ENCODE results near the gene RAPGEF6. TPM values are rescaled to one million over a fixed set of nuclear protein-coding genes. Genes with fewer than 3 reads are reported as not detected.
"Not testable (repeated sequence)": the region's sequence is repeated elsewhere in the genome, so short reads cannot be mapped to it uniquely, and the experiment has no call there.

RAPGEF6 gene
- total RNA-seq, 3 donors from 2014 or later: 23.6 to 26.8 (median 26.6) TPM

GRCh38 chr5:131607903-131608540 lies 27.0 kb downstream of the RAPGEF6 start:
- DNase-seq: no peak
- Mint-ChIP-seq H3K36me3 (ENCODE audit: insufficient read depth) (peaks cover 11% of the 10 kb centered on the region), H3K9me3 (no peaks in the 10 kb centered on the region), H3K27me3 (ENCODE audit: low read depth) (no peaks in the 10 kb centered on the region), H3K4me3 (no peak overlapping the region), H3K4me1 (ENCODE audit: low read depth) (peaks cover 53% of the 10 kb centered on the region)
- ATAC-seq: no peak

GRCh38 chr5:131607418-131607817 lies 27.6 kb downstream of the RAPGEF6 start:
- peaks cover 11% of the 10 kb centered on the region for H3K36me3 Mint-ChIP-seq (ENCODE audit: insufficient read depth)
- DNase-seq (no peak), ATAC-seq (no peak)
- H3K4me3 Mint-ChIP-seq: no peak overlapping the region
- H3K4me1 Mint-ChIP-seq (ENCODE audit: low read depth): peaks cover 51% of the 10 kb centered on the region
- H3K9me3 Mint-ChIP-seq: no peaks in the 10 kb centered on the region
- H3K27me3 Mint-ChIP-seq (ENCODE audit: low read depth): no peaks in the 10 kb centered on the region

- Mint-ChIP-seq H3K36me3 (ENCODE audit: insufficient read depth) (peaks cover 16% of the 10 kb centered on the region), H3K4me1 (ENCODE audit: low read depth) (peaks cover 45% of the 10 kb centered on the region), H3K27me3 (ENCODE audit: low read depth) (no peaks in the 10 kb centered on the region), H3K4me3 (no peak overlapping the region), H3K9me3 (no peaks in the 10 kb centered on the region)
- DNase-seq (no peak), ATAC-seq (no peak)
These were observed 29.9 kb downstream of the RAPGEF6 start for GRCh38 chr5:131605086-131605485.

- Mint-ChIP-seq H3K36me3 (ENCODE audit: insufficient read depth) (peaks cover 24% of the 10 kb centered on the region), H3K4me3 (peak overlapping the region; percentile 72), H3K27me3 (ENCODE audit: low read depth) (no peaks in the 10 kb centered on the region), H3K9me3 (no peaks in the 10 kb centered on the region), H3K4me1 (ENCODE audit: low read depth) (peaks cover 63% of the 10 kb centered on the region)
- peak; percentile 81 to 82 for ATAC-seq
- peak; percentile 21 for DNase-seq
These were observed 39.7 kb downstream of the RAPGEF6 start for GRCh38 chr5:131595088-131596033.

GRCh38 chr5:131593921-131594320 lies 41.1 kb downstream of the RAPGEF6 start:
- DNase-seq (no peak), ATAC-seq (no peak)
- peaks cover 65% of the 10 kb centered on the region for H3K4me1 Mint-ChIP-seq (ENCODE audit: low read depth)
- H3K4me3 Mint-ChIP-seq: no peak overlapping the region
- H3K27me3 Mint-ChIP-seq (ENCODE audit: low read depth): no peaks in the 10 kb centered on the region
- peaks cover 21% of the 10 kb centered on the region for H3K36me3 Mint-ChIP-seq (ENCODE audit: insufficient read depth)
- no peaks in the 10 kb centered on the region for H3K9me3 Mint-ChIP-seq

GRCh38 chr5:131593436-131593835 lies 41.6 kb downstream of the RAPGEF6 start:
- peaks cover 60% of the 10 kb centered on the region for H3K4me1 Mint-ChIP-seq (ENCODE audit: low read depth)
- DNase-seq; H3K4me3 Mint-ChIP-seq; H3K27me3 Mint-ChIP-seq (ENCODE audit: low read depth); H3K9me3 Mint-ChIP-seq; ATAC-seq: not testable (repeated sequence)
- H3K36me3 Mint-ChIP-seq (ENCODE audit: insufficient read depth): peaks cover 19% of the 10 kb centered on the region

DNA sequence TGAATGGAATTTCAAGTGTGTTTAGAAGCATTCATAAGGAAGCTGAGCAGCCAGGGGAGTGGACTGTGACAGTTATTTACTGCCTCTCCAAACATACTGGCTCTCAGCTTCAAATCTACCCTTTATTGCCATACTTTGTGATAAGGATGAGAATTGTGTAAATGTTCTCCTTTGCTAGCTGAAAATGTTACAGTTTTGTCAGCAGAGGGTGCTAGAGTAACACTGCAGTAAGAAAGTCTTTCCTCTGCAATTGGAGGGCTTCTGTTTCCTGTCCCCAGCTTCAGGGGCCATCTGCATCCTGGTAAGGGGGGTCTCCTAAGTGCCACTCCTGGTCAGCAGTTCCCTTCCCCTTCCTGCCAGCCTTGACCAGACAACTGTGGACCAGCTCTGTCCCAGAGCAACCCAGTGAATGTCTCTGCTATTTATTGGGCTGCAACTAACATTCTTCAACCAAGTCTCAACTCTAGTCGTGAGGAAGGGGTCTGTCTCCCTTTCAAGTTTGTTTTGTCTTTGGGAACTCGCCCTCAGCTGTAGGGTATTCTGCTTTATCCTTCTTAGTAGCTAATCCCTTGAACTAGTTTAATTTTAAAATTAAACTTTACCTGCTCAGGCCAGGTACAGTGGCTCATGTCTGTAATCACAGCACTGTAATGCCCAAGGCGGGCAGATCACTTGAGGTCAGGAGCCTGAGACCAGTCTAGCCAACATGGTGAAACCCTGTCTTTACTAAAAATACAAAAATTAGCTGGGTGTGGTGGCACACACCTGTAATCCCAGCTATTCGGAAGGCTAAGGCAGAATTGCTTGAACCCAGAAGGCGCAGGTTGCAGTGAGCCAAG lies 45.3 kb downstream of the RAPGEF6 start:
- no peaks in the 10 kb centered on the region for H3K9me3 Mint-ChIP-seq
- peak; percentile 58 to 59 for ATAC-seq
- no peak overlapping the region for H3K4me3 Mint-ChIP-seq
- peaks cover 11% of the 10 kb centered on the region for H3K36me3 Mint-ChIP-seq (ENCODE audit: insufficient read depth)
- H3K4me1 Mint-ChIP-seq (ENCODE audit: low read depth): peaks cover 39% of the 10 kb centered on the region
- no peaks in the 10 kb centered on the region for H3K27me3 Mint-ChIP-seq (ENCODE audit: low read depth)
- no peak for DNase-seq

GRCh38 chr5:131587541-131587940 lies 47.5 kb downstream of the RAPGEF6 start:
- H3K4me1 Mint-ChIP-seq (ENCODE audit: low read depth): peaks cover 37% of the 10 kb centered on the region
- H3K27me3 Mint-ChIP-seq (ENCODE audit: low read depth): no peaks in the 10 kb centered on the region
- ATAC-seq (no peak), DNase-seq (no peak)
- no peaks in the 10 kb centered on the region for H3K9me3 Mint-ChIP-seq
- H3K4me3 Mint-ChIP-seq: no peak overlapping the region
- peaks cover 9% of the 10 kb centered on the region for H3K36me3 Mint-ChIP-seq (ENCODE audit: insufficient read depth)

- Mint-ChIP-seq H3K4me3 (no peak overlapping the region), H3K9me3 (no peaks in the 10 kb centered on the region), H3K27me3 (ENCODE audit: low read depth) (no peaks in the 10 kb centered on the region), H3K4me1 (ENCODE audit: low read depth) (peaks cover 50% of the 10 kb centered on the region), H3K36me3 (ENCODE audit: insufficient read depth) (peaks cover 34% of the 10 kb centered on the region)
- DNase-seq (no peak), ATAC-seq (no peak)
These were observed 53.3 kb downstream of the RAPGEF6 start for GRCh38 chr5:131581702-131582101.

DNA sequence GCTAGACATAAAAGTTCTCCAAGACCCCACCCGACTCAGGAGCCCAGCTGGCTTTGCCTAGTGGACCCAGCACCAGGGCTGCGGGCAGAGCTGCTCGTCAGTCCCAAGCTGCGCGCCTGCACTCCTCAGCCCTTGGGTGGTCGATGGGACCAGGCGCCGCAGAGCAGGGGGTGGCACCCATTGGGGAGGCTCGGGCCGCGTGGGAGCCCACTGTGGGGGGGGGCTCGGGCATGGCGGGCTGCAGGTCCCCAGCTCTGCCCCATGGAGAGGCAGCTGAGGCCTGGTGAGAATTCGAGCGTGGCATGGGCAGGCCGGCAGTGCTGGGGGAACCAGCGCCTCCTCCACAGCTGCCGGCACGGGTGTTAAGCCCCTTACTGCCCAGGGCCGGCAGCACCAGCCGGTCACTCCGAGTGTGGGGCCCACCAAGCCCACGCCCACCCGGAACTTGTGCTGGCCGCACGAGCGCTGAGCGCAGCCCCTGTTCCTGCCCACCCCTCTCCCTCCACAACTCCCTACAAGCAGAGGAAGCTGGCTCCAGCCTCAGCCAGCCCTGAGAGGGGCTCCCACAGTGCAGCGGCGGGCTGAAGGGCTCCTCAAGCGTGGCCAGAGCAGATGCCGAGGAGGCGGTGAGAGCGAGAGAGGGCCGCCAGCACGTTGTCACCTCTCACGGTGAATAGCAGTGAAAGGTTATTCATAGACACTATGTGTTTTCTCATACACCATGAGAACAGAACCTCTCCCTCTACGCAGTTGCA lies 54.9 kb downstream of the RAPGEF6 start:
- ATAC-seq (no peak), DNase-seq (no peak)
- Mint-ChIP-seq H3K36me3 (ENCODE audit: insufficient read depth) (peaks cover 33% of the 10 kb centered on the region), H3K27me3 (ENCODE audit: low read depth) (no peaks in the 10 kb centered on the region), H3K4me1 (ENCODE audit: low read depth) (peaks cover 45% of the 10 kb centered on the region), H3K4me3 (no peak overlapping the region), H3K9me3 (no peaks in the 10 kb centered on the region)

GRCh38 chr5:131575660-131576227 lies 59.3 kb downstream of the RAPGEF6 start:
- Mint-ChIP-seq H3K4me3 (no peak overlapping the region), H3K36me3 (ENCODE audit: insufficient read depth) (peaks cover 26% of the 10 kb centered on the region), H3K9me3 (peaks cover 11% of the 10 kb centered on the region), H3K27me3 (ENCODE audit: low read depth) (no peaks in the 10 kb centered on the region), H3K4me1 (ENCODE audit: low read depth) (peaks cover 29% of the 10 kb centered on the region)
- ATAC-seq (no peak), DNase-seq (no peak)

DNA sequence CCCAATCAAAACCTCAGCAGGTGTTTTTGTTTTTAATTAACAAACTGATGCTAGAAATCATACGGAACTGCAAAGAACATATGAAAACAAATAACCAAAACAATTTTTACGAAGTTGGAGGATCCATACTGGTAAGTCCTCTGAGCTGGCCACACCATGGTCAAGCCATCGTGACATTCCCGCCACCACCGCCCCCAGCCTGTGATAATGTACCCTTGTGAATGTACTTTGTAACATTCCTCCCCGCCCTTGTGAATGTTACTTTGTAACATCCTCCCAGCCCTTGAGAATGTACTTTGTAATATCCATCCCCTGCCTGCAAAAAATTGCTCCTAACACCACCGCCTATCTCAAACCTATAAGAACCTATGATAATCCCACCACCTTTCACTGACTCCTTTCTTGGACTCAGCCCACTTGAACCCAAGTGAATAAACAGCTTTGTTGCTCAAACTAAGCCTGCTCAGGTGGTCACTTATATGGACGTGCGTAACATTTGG lies 63.3 kb downstream of the RAPGEF6 start:
- Mint-ChIP-seq H3K9me3 (peaks cover 11% of the 10 kb centered on the region), H3K27me3 (ENCODE audit: low read depth) (no peaks in the 10 kb centered on the region), H3K36me3 (ENCODE audit: insufficient read depth) (peaks cover 14% of the 10 kb centered on the region), H3K4me1 (ENCODE audit: low read depth) (peaks cover 39% of the 10 kb centered on the region), H3K4me3 (no peak overlapping the region)
- ATAC-seq (no peak), DNase-seq (no peak)

DNA sequence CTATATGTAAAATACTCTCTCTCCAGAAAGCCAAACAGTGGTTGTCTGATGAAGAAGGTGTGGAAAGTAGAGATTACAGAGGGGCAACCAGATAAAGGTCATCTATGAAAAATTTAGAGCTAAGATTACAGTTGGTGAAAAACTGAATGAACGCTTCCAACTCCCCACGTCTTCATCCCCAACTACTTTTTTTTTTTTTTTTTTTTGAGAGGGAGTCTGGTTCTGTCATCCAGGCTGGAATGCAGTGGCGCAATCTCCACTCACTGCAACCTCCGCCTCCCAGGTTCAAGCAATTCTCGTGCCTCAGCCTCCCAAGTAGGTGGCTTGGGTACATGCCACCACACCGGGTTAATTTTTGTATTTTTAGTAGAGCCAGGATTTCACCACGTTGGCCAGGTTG lies 64.3 kb downstream of the RAPGEF6 start:
- Mint-ChIP-seq H3K4me1 (ENCODE audit: low read depth) (peaks cover 39% of the 10 kb centered on the region), H3K27me3 (ENCODE audit: low read depth) (no peaks in the 10 kb centered on the region), H3K36me3 (ENCODE audit: insufficient read depth) (peaks cover 14% of the 10 kb centered on the region), H3K4me3 (no peak overlapping the region), H3K9me3 (peaks cover 11% of the 10 kb centered on the region)
- DNase-seq (no peak), ATAC-seq (no peak)

Measured in activated T-cell treated with anti-CD3 and anti-CD28 coated beads, Interleukin-2, amount 50 U/mL, for 4 hours (primary cell).